Activated T-cell treated with anti-CD3 and anti-CD28 coated beads, Interleukin-2, amount 50 U/mL, for 72 hours (primary cell): ENCODE data around the gene PDLIM4. TPM values are rescaled to one million over a fixed set of nuclear protein-coding genes. Genes with fewer than 3 reads are reported as not detected.

ENCODE experiments used
- ATAC-seq, 2 donors: fragments of 150-1000 bp; cut with Tn5 transposase; replicated peaks in 1 of 2; 2 replicates each; pipeline ENCODE4 v1.10.0; 2021; ENCODE audit warnings: moderate library complexity in 2 of 2, mild to moderate bottlenecking in 1 of 2
- DNase-seq, 2 donors: peaks; one replicate each; pipeline ENCODE4 v3.0.0; 2021 to 2022; ENCODE audit warnings: mixed read lengths in 1 of 2
- H3K27ac Mint-ChIP-seq: one replicate; pipeline ENCODE4 v1.8.0; 2022; ENCODE audit warnings: mild to moderate bottlenecking, moderate library complexity, mixed read lengths
- H3K27me3 Mint-ChIP-seq: one replicate; pipeline ENCODE4 v1.8.0; 2022; ENCODE audit warnings: low read depth, mixed read lengths
- H3K36me3 Mint-ChIP-seq, 2 donors: one replicate each; pipeline ENCODE4 v1.8.0; 2022; ENCODE audit warnings: mixed read lengths in 2 of 2, mild to moderate bottlenecking in 1 of 2; ENCODE audit not compliant: insufficient read depth in 2 of 2
- H3K4me1 Mint-ChIP-seq: one replicate; pipeline ENCODE4 v1.8.0; 2022; ENCODE audit warnings: low read depth, mixed read lengths
- H3K4me3 Mint-ChIP-seq, 2 donors: one replicate each; pipeline ENCODE4 v1.8.0; 2022; ENCODE audit warnings: mild to moderate bottlenecking in 2 of 2, mixed read lengths in 2 of 2, moderate library complexity in 2 of 2
- H3K9me3 Mint-ChIP-seq, 2 donors: one replicate each; pipeline ENCODE4 v1.8.0; 2022; ENCODE audit warnings: mixed read lengths in 2 of 2
- total RNA-seq, 2 donors: library from RNA; stranded (reverse); gene quantifications; one replicate each; pipeline ENCODE4 v1.2.3, GENCODE V29; 2022

The PDLIM4 gene
- total RNA-seq, 2 donors from 2014 or later, result 0.79 to 1.2 TPM

- Mint-ChIP-seq H3K4me1 (no peaks in the 10 kb centered on the region), H3K27ac (no peak overlapping the region), H3K9me3 (no peaks in the 10 kb centered on the region), H3K27me3 (no peaks in the 10 kb centered on the region), H3K4me3 (no peak overlapping the region), H3K36me3 (no peaks in the 10 kb centered on the region)
- DNase-seq (no peak), ATAC-seq (no peak)
Measured at GRCh38 chr5:132313366-132313765, 55.9 kb downstream of the PDLIM4 start.

- no peaks in the 10 kb centered on the region for H3K9me3 Mint-ChIP-seq
- H3K27me3 Mint-ChIP-seq, result no peaks in the 10 kb centered on the region
- no peak overlapping the region for H3K27ac Mint-ChIP-seq
- DNase-seq (no peak), ATAC-seq (no peak)
- H3K4me3 Mint-ChIP-seq, result no peak overlapping the region
- H3K36me3 Mint-ChIP-seq, result no peaks in the 10 kb centered on the region
- H3K4me1 Mint-ChIP-seq, result no peaks in the 10 kb centered on the region
Measured at GRCh38 chr5:132313961-132314432, 56.5 kb downstream of the PDLIM4 start.

GRCh38 chr5:132315529-132316067 lies 58.1 kb downstream of the PDLIM4 start:
- ATAC-seq (no peak), DNase-seq (no peak)
- H3K27ac Mint-ChIP-seq, result no peak overlapping the region
- no peaks in the 10 kb centered on the region for H3K4me1 Mint-ChIP-seq
- H3K27me3 Mint-ChIP-seq, result no peaks in the 10 kb centered on the region
- no peaks in the 10 kb centered on the region for H3K9me3 Mint-ChIP-seq
- no peak overlapping the region for H3K4me3 Mint-ChIP-seq
- H3K36me3 Mint-ChIP-seq, result no peaks in the 10 kb centered on the region

GRCh38 chr5:132319975-132320374 lies 62.5 kb downstream of the PDLIM4 start:
- Mint-ChIP-seq H3K36me3 (no peaks in the 10 kb centered on the region), H3K27me3 (no peaks in the 10 kb centered on the region), H3K4me3 (no peak overlapping the region), H3K27ac (no peak overlapping the region), H3K4me1 (no peaks in the 10 kb centered on the region), H3K9me3 (no peaks in the 10 kb centered on the region)
- no peak for ATAC-seq
- no peak for DNase-seq

DNA sequence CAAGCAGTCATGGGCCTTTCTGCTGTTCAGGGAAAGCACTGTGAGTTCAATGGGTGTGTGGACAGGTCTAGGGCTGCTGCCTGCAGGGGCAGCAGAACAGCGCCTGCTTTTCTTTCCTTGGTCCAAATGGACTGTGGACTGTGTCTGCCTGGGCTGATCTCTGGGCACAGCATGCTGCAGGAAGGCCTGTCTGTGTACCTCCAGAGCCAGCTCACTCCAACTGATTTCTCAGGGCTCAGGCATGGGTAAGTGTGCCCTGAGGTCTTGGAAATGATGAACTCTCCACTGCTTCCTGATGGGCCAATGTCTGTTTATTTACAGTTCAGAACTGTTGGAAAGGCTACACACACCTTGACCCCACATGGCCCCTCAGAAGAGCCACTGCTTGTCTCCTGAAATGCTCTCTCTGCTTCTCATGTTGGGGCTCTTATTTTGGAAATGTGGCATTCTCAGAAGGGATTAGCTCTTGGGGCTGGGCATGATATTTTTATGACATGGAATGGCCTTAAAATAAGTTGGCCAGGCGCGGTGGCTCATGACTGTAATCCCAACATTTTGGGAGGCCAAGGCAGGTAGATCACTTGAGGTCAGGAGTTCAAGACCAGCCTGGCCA lies 63.7 kb downstream of the PDLIM4 start:
- Mint-ChIP-seq H3K4me1 (no peaks in the 10 kb centered on the region), H3K27ac (no peak overlapping the region), H3K27me3 (no peaks in the 10 kb centered on the region), H3K4me3 (no peak overlapping the region), H3K9me3 (no peaks in the 10 kb centered on the region), H3K36me3 (no peaks in the 10 kb centered on the region)
- no peak for ATAC-seq
- no peak for DNase-seq

- no peak overlapping the region for H3K27ac Mint-ChIP-seq
- no peaks in the 10 kb centered on the region for H3K4me1 Mint-ChIP-seq
- ATAC-seq, result no peak
- no peak for DNase-seq
- no peaks in the 10 kb centered on the region for H3K9me3 Mint-ChIP-seq
- no peaks in the 10 kb centered on the region for H3K27me3 Mint-ChIP-seq
- H3K4me3 Mint-ChIP-seq, result no peak overlapping the region
- H3K36me3 Mint-ChIP-seq, result no peaks in the 10 kb centered on the region
Measured at GRCh38 chr5:132322266-132322665, 64.8 kb downstream of the PDLIM4 start.

Other genes starting within 250 kb of the PDLIM4 start
- 1 to 10 TPM; 5.9 to 8.2 TPM for gene ACSL6, start 246.0 kb upstream of the PDLIM4 start, total RNA-seq
- gene IL3, start 197.0 kb upstream of the PDLIM4 start, total RNA-seq, result 1 to 10 TPM; 6.2 to 8.9 TPM
- 10 to 100 TPM; 31.1 to 50.7 TPM for gene CSF2, start 183.9 kb upstream of the PDLIM4 start, total RNA-seq
- 1 to 10 TPM; 3.2 to 5.9 TPM for gene P4HA2, start 29.8 kb upstream of the PDLIM4 start, total RNA-seq
- gene SLC22A4, start 36.7 kb downstream of the PDLIM4 start, total RNA-seq, result 1 to 10 TPM; 1.8 to 2.9 TPM
- gene SLC22A5, start 112.0 kb downstream of the PDLIM4 start, total RNA-seq, result 1 to 10 TPM; 7.0 to 7.4 TPM
- gene IRF1, start 233.1 kb downstream of the PDLIM4 start, total RNA-seq, result 100 to 1,000 TPM; 212 to 226 TPM